Astrocyte (in vitro differentiated cells and primary cell): ENCODE data around the gene TBC1D8B. TPM values are rescaled to one million over a fixed set of nuclear protein-coding genes. Genes with fewer than 3 reads are reported as not detected.

Experiments
- DNase-seq: peaks from one replicate; pipeline ENCODE4 v3.0.0-alpha.2; 2010; ENCODE audit warnings: low read depth
- FAIRE-seq: peaks from 2 replicates; lab custom pipeline; 2011; peaks lifted over from hg19 to GRCh38; lab: Jason Lieb, UNC
- H2AFZ ChIP-seq: 2 replicates; pipeline ENCODE4 v1.6.0; 2012; ENCODE audit warnings: low read depth, low read length, inconsistent platforms
- H3K27ac ChIP-seq: 2 replicates; pipeline ENCODE4 v1.5.1; 2011; ENCODE audit warnings: low read depth, low read length, inconsistent platforms
- H3K27me3 ChIP-seq: 2 replicates; pipeline ENCODE4 v1.6.0; 2011; ENCODE audit warnings: low read length, inconsistent platforms; ENCODE audit not compliant: insufficient read depth
- H3K36me3 ChIP-seq: 2 replicates; pipeline ENCODE4 v1.5.1; 2011; ENCODE audit warnings: low read length, inconsistent platforms; ENCODE audit not compliant: insufficient read depth
- H3K4me1 ChIP-seq: 2 replicates; pipeline ENCODE4 v1.5.1; 2011; ENCODE audit warnings: low read length, inconsistent platforms; ENCODE audit not compliant: insufficient read depth
- H3K4me2 ChIP-seq: 2 replicates; pipeline ENCODE4 v1.6.0; 2012; ENCODE audit warnings: low read length, inconsistent platforms
- H3K4me3 ChIP-seq: 2 replicates; pipeline ENCODE4 v1.5.1; 2011; ENCODE audit warnings: low read depth, mild to moderate bottlenecking, low read length, inconsistent platforms; ENCODE audit not compliant: insufficient read depth
- H3K79me2 ChIP-seq: 2 replicates; pipeline ENCODE4 v1.6.0; 2012; ENCODE audit warnings: mild to moderate bottlenecking, low read length, inconsistent platforms; ENCODE audit not compliant: insufficient read depth
- H3K9ac ChIP-seq: 2 replicates; pipeline ENCODE4 v1.6.0; 2012; ENCODE audit warnings: mild to moderate bottlenecking, low read length, inconsistent platforms
- H3K9me3 ChIP-seq: 2 replicates; pipeline ENCODE4 v1.5.1; 2012; ENCODE audit warnings: low read depth, mild to moderate bottlenecking, low read length, inconsistent platforms; ENCODE audit not compliant: insufficient read depth
- H4K20me1 ChIP-seq: 2 replicates; pipeline ENCODE4 v1.6.0; 2012; ENCODE audit warnings: low read length, inconsistent platforms; ENCODE audit not compliant: insufficient read depth
- H3K27ac Mint-ChIP-seq: one replicate; pipeline ENCODE4 v1.8.0; 2021; ENCODE audit warnings: mild to moderate bottlenecking, mixed read lengths; ENCODE audit not compliant: unreplicated experiment
- H3K27me3 Mint-ChIP-seq: one replicate; pipeline ENCODE4 v1.8.0; 2021; ENCODE audit warnings: low read depth, mixed read lengths; ENCODE audit not compliant: unreplicated experiment
- H3K36me3 Mint-ChIP-seq: one replicate; pipeline ENCODE4 v1.8.0; 2021; ENCODE audit warnings: low read depth, mixed read lengths; ENCODE audit not compliant: unreplicated experiment
- H3K4me1 Mint-ChIP-seq: one replicate; pipeline ENCODE4 v1.8.0; 2021; ENCODE audit warnings: low read depth, mixed read lengths; ENCODE audit not compliant: unreplicated experiment
- H3K4me3 Mint-ChIP-seq: one replicate; pipeline ENCODE4 v1.8.0; 2021; ENCODE audit warnings: mild to moderate bottlenecking, moderate library complexity, mixed read lengths; ENCODE audit not compliant: unreplicated experiment
- H3K9me3 Mint-ChIP-seq: one replicate; pipeline ENCODE4 v1.8.0; 2021; ENCODE audit warnings: mild to moderate bottlenecking, mixed read lengths; ENCODE audit not compliant: unreplicated experiment
- CTCF ChIP-seq: IDR thresholded peaks from 2 replicates; pipeline ENCODE4 v1.5.1; 2011; ENCODE audit warnings: low read depth, mild to moderate bottlenecking, inconsistent platforms, low read length, moderate library complexity; ENCODE audit not compliant: insufficient read depth
- EZH2 ChIP-seq: IDR thresholded peaks from 2 replicates; pipeline ENCODE4 v1.6.1; 2012; ENCODE audit warnings: mild to moderate bottlenecking, low read length, inconsistent platforms; ENCODE audit not compliant: insufficient read depth
- total RNA-seq: library from RNA; stranded (reverse); gene quantifications from 2 replicates; pipeline ENCODE4 v1.2.1, GENCODE V29; 2021

The TBC1D8B gene
- total RNA-seq, 1 donor from 2014 or later, result 12.1 TPM

DNA sequence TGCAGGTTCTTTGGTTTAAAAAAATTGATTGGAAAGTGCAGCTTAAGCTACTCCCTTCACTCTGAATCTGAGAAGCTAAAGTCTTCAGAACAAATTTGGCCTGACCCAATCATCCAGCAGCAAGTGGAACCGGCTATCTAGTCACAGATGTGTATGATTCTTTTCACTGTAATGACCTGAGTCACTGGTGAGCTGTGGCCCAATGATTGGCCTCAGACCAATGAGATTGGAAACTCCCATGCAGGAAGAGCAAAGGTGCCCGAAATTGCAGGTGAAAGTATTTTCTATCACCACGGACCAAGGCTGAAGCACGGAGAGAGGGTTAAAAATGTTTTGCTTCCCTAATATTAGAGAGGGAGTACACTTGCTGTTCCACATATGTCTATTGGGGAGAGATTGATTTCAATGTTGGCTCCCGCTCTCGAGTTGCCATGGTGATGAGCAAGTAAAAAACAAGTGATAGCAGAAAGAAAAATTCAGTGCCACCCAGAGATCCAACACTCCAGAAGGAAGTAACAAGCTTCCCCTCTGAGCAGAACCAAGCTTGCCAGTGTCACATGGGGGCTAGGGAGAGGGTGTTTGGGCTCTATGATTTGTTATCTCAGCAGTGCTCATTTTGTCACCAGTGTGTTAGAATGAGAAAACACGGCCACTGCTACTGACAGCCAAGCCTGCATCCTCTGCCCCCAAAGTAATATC is 89.4 kb downstream of the TBC1D8B start:
- Histone ChIP-seq H3K27ac (no peak overlapping the region), H3K36me3 (no peaks in the 10 kb centered on the region), H4K20me1 (no peaks in the 10 kb centered on the region), H3K27me3 (no peaks in the 10 kb centered on the region), H3K9ac (no peak overlapping the region), H3K79me2 (no peaks in the 10 kb centered on the region), H3K9me3 (no peaks in the 10 kb centered on the region), H2AFZ (no peak overlapping the region), H3K4me3 (no peak overlapping the region), H3K4me2 (no peak overlapping the region), H3K4me1 (peaks cover 5% of the 10 kb centered on the region)
- FAIRE-seq (peak; percentile 68), DNase-seq (no peak)
- H3K9me3 Mint-ChIP-seq, result no peaks in the 10 kb centered on the region
- H3K27ac Mint-ChIP-seq, result no peak overlapping the region
- TF ChIP-seq CTCF, result no peak
- no peak for TF ChIP-seq EZH2
- H3K4me3 Mint-ChIP-seq, result no peak overlapping the region
- H3K36me3 Mint-ChIP-seq, result no peaks in the 10 kb centered on the region
- H3K4me1 Mint-ChIP-seq, result peaks cover 7% of the 10 kb centered on the region
- no peaks in the 10 kb centered on the region for H3K27me3 Mint-ChIP-seq

GRCh38 chrX:106894392-106894909 is 92.0 kb downstream of the TBC1D8B start:
- peak overlapping the region; percentile 7 for H3K9ac ChIP-seq
- no peaks in the 10 kb centered on the region for H3K79me2 ChIP-seq
- FAIRE-seq, result no peak
- H3K4me1 Mint-ChIP-seq, result peaks cover 10% of the 10 kb centered on the region
- DNase-seq, result peak; percentile 55
- peak overlapping the region; percentile 38 for H2AFZ ChIP-seq
- H4K20me1 ChIP-seq, result no peaks in the 10 kb centered on the region
- no peaks in the 10 kb centered on the region for H3K27me3 Mint-ChIP-seq
- H3K27ac ChIP-seq, result peak overlapping the region; percentile 42
- H3K4me1 ChIP-seq, result peaks cover 5% of the 10 kb centered on the region
- no peaks in the 10 kb centered on the region for H3K9me3 Mint-ChIP-seq
- TF ChIP-seq EZH2 (no peak), CTCF (peak; percentile 70)
- no peaks in the 10 kb centered on the region for H3K36me3 Mint-ChIP-seq
- no peak overlapping the region for H3K4me3 Mint-ChIP-seq
- H3K27ac Mint-ChIP-seq, result peak overlapping the region; percentile 12
- no peak overlapping the region for H3K4me3 ChIP-seq
- H3K9me3 ChIP-seq, result no peaks in the 10 kb centered on the region
- H3K36me3 ChIP-seq, result no peaks in the 10 kb centered on the region
- peak overlapping the region; percentile 56 for H3K4me2 ChIP-seq
- H3K27me3 ChIP-seq, result no peaks in the 10 kb centered on the region

DNA sequence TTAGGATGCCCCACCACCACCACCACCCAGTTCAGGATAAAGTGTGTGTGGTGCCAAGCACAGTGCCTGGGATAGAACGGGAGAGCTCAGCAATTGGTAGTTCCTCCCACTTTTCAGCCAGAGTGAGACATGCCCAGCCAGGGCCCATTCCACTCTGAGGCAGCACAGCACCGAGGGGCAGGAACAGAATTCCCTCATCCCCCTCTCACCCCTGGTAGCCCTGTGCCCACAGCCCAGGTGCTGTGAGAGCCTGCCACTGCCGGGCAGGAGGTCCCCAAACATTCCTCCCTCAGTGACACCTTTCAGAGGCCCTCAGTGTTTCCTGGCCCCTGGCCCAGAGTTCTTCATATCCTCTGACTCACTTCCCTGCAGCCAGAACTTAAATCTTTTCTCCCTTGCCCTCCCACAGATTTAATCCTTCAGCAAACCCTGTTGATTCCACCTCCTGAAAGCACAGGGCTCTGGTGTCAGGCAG is 92.5 kb downstream of the TBC1D8B start:
- Mint-ChIP-seq H3K27me3 (no peaks in the 10 kb centered on the region), H3K4me3 (peak overlapping the region; percentile 20), H3K4me1 (peaks cover 10% of the 10 kb centered on the region), H3K9me3 (no peaks in the 10 kb centered on the region), H3K27ac (no peak overlapping the region), H3K36me3 (no peaks in the 10 kb centered on the region)
- FAIRE-seq (peak; percentile 99), DNase-seq (peak; percentile 63)
- Histone ChIP-seq H3K4me1 (peaks cover 5% of the 10 kb centered on the region), H3K4me2 (peak overlapping the region; percentile 56), H3K27me3 (no peaks in the 10 kb centered on the region), H3K79me2 (no peaks in the 10 kb centered on the region), H3K9ac (peak overlapping the region; percentile 7), H2AFZ (peak overlapping the region; percentile 38), H3K4me3 (no peak overlapping the region), H3K36me3 (no peaks in the 10 kb centered on the region), H3K27ac (peak overlapping the region; percentile 42), H3K9me3 (no peaks in the 10 kb centered on the region), H4K20me1 (no peaks in the 10 kb centered on the region)
- TF ChIP-seq CTCF, result no peak
- no peak for TF ChIP-seq EZH2
